ENCODE measurements around the gene NUDT3. TPM values are rescaled to one million over a fixed set of nuclear protein-coding genes. Genes with fewer than 3 reads are reported as not detected.

NUDT3 gene
- total and polyA plus RNA-seq, 2 experiments from 2014 or later: 12.1 to 31.1 TPM

- Histone ChIP-seq H3K36me3 (ENCODE audit: insufficient read depth) (no peaks in the 10 kb centered on the region), H3K79me2 (replicated peaks; ENCODE audit: insufficient read depth) (peaks cover 98% of the 10 kb centered on the region), H2AFZ (no peak overlapping the region), H4K20me1 (replicated peaks; ENCODE audit: insufficient read depth) (peaks cover 44% of the 10 kb centered on the region), H3K27me3 (ENCODE audit: insufficient read depth) (no peaks in the 10 kb centered on the region), H3K4me2 (peak overlapping the region; percentile 61; the same call in 1 of the 2 replicates), H3K4me3 (no peak overlapping the region), H3F3A (replicated peaks; ENCODE audit: low read depth) (no peaks in the 10 kb centered on the region), H3K9me2 (ENCODE audit: insufficient read depth) (no peaks in the 10 kb centered on the region), H3K4me1 (ENCODE audit: insufficient read depth) (peaks cover 17% of the 10 kb centered on the region), H3K27ac (ENCODE audit: low read depth) (no peak overlapping the region; the same call in 1 of the 2 replicates)
- DNase-seq (ENCODE audit: low spot score) (peak; percentile 34), ATAC-seq (peak; percentile 69)
- Mint-ChIP-seq H3K4me3 (no peak overlapping the region), H3K9me3 (no peaks in the 10 kb centered on the region), H3K36me3 (ENCODE audit: low read depth) (no peaks in the 10 kb centered on the region; the same call in 2 of the 3 replicates), H3K4me1 (peaks cover 22% of the 10 kb centered on the region), H3K27ac (peak overlapping the region; percentile 28), H3K27me3 (ENCODE audit: insufficient read depth, low read depth, poor library complexity) (peaks cover 3% of the 10 kb centered on the region)
- TF ChIP-seq EZH2phosphoT487 (IDR thresholded peaks at IDR 0.05; ENCODE audit: unreplicated experiment): no peak
- TF ChIP-seq POLR2AphosphoS5 (IDR thresholded peaks at IDR 0.05; ENCODE audit: low read depth): no peak
- no peak for TF ChIP-seq EZH2 (IDR thresholded peaks at IDR 0.05; ENCODE audit: low read depth, unreplicated experiment)
- TF ChIP-seq, protein P1, sequence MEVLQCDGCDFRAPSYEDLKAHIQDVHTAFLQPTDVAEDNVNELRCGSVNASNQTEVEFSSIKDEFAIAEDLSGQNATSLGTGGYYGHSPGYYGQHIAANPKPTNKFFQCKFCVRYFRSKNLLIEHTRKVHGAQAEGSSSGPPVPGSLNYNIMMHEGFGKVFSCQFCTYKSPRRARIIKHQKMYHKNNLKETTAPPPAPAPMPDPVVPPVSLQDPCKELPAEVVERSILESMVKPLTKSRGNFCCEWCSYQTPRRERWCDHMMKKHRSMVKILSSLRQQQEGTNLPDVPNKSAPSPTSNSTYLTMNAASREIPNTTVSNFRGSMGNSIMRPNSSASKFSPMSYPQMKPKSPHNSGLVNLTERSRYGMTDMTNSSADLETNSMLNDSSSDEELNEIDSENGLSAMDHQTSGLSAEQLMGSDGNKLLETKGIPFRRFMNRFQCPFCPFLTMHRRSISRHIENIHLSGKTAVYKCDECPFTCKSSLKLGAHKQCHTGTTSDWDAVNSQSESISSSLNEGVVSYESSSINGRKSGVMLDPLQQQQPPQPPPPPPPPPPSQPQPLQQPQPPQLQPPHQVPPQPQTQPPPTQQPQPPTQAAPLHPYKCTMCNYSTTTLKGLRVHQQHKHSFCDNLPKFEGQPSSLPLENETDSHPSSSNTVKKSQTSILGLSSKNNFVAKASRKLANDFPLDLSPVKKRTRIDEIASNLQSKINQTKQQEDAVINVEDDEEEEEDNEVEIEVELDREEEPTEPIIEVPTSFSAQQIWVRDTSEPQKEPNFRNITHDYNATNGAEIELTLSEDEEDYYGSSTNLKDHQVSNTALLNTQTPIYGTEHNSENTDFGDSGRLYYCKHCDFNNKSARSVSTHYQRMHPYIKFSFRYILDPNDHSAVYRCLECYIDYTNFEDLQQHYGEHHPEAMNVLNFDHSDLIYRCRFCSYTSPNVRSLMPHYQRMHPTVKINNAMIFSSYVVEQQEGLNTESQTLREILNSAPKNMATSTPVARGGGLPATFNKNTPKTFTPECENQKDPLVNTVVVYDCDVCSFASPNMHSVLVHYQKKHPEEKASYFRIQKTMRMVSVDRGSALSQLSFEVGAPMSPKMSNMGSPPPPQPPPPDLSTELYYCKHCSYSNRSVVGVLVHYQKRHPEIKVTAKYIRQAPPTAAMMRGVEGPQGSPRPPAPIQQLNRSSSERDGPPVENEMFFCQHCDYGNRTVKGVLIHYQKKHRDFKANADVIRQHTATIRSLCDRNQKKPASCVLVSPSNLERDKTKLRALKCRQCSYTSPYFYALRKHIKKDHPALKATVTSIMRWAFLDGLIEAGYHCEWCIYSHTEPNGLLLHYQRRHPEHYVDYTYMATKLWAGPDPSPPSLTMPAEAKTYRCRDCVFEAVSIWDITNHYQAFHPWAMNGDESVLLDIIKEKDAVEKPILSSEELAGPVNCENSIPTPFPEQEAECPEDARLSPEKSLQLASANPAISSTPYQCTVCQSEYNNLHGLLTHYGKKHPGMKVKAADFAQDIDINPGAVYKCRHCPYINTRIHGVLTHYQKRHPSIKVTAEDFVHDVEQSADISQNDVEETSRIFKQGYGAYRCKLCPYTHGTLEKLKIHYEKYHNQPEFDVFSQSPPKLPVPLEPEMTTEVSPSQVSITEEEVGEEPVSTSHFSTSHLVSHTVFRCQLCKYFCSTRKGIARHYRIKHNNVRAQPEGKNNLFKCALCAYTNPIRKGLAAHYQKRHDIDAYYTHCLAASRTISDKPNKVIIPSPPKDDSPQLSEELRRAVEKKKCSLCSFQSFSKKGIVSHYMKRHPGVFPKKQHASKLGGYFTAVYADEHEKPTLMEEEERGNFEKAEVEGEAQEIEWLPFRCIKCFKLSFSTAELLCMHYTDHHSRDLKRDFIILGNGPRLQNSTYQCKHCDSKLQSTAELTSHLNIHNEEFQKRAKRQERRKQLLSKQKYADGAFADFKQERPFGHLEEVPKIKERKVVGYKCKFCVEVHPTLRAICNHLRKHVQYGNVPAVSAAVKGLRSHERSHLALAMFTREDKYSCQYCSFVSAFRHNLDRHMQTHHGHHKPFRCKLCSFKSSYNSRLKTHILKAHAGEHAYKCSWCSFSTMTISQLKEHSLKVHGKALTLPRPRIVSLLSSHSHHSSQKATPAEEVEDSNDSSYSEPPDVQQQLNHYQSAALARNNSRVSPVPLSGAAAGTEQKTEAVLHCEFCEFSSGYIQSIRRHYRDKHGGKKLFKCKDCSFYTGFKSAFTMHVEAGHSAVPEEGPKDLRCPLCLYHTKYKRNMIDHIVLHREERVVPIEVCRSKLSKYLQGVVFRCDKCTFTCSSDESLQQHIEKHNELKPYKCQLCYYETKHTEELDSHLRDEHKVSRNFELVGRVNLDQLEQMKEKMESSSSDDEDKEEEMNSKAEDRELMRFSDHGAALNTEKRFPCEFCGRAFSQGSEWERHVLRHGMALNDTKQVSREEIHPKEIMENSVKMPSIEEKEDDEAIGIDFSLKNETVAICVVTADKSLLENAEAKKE (CRISPR knock-in tag; IDR thresholded peaks at IDR 0.05): no peak
- TF ChIP-seq, protein P2, sequence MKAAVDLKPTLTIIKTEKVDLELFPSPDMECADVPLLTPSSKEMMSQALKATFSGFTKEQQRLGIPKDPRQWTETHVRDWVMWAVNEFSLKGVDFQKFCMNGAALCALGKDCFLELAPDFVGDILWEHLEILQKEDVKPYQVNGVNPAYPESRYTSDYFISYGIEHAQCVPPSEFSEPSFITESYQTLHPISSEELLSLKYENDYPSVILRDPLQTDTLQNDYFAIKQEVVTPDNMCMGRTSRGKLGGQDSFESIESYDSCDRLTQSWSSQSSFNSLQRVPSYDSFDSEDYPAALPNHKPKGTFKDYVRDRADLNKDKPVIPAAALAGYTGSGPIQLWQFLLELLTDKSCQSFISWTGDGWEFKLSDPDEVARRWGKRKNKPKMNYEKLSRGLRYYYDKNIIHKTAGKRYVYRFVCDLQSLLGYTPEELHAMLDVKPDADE (IDR thresholded peaks at IDR 0.05): no peak
- no peak for TF ChIP-seq NANOG (IDR thresholded peaks at IDR 0.05; ENCODE audit: borderline replicate concordance)
- no peak for TF ChIP-seq STAT1 (IDR thresholded peaks at IDR 0.05; ENCODE audit: unreplicated experiment)
- TF ChIP-seq ZNF331 (CRISPR knock-in tag; IDR thresholded peaks at IDR 0.05; ENCODE audit: low read depth): no peak
- no peak for TF ChIP-seq ZNF114 (CRISPR knock-in tag; IDR thresholded peaks at IDR 0.05)
- TF ChIP-seq, protein P3, sequence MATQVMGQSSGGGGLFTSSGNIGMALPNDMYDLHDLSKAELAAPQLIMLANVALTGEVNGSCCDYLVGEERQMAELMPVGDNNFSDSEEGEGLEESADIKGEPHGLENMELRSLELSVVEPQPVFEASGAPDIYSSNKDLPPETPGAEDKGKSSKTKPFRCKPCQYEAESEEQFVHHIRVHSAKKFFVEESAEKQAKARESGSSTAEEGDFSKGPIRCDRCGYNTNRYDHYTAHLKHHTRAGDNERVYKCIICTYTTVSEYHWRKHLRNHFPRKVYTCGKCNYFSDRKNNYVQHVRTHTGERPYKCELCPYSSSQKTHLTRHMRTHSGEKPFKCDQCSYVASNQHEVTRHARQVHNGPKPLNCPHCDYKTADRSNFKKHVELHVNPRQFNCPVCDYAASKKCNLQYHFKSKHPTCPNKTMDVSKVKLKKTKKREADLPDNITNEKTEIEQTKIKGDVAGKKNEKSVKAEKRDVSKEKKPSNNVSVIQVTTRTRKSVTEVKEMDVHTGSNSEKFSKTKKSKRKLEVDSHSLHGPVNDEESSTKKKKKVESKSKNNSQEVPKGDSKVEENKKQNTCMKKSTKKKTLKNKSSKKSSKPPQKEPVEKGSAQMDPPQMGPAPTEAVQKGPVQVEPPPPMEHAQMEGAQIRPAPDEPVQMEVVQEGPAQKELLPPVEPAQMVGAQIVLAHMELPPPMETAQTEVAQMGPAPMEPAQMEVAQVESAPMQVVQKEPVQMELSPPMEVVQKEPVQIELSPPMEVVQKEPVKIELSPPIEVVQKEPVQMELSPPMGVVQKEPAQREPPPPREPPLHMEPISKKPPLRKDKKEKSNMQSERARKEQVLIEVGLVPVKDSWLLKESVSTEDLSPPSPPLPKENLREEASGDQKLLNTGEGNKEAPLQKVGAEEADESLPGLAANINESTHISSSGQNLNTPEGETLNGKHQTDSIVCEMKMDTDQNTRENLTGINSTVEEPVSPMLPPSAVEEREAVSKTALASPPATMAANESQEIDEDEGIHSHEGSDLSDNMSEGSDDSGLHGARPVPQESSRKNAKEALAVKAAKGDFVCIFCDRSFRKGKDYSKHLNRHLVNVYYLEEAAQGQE (IDR thresholded peaks at IDR 0.05; ENCODE audit: unreplicated experiment): no peak
Measured at GRCh38 chr6:34362909-34363680, 29.4 kb downstream of the NUDT3 start.
